Stimulated activated CD8-positive, alpha-beta memory T cell treated with anti-CD3 and anti-CD28 coated beads, Interleukin-15, amount 100 ng/mL, for 24 hours (primary cell): ENCODE results near the gene MMD.
"Not testable (repeated sequence)": the region's sequence is repeated elsewhere in the genome, so short reads cannot be mapped to it uniquely, and the experiment has no call there.

ENCODE experiments used
- DNase-seq: peaks from one replicate; pipeline ENCODE4 v3.0.0-alpha.2; 2020; ENCODE audit warnings: low read depth

MMD gene

DNA sequence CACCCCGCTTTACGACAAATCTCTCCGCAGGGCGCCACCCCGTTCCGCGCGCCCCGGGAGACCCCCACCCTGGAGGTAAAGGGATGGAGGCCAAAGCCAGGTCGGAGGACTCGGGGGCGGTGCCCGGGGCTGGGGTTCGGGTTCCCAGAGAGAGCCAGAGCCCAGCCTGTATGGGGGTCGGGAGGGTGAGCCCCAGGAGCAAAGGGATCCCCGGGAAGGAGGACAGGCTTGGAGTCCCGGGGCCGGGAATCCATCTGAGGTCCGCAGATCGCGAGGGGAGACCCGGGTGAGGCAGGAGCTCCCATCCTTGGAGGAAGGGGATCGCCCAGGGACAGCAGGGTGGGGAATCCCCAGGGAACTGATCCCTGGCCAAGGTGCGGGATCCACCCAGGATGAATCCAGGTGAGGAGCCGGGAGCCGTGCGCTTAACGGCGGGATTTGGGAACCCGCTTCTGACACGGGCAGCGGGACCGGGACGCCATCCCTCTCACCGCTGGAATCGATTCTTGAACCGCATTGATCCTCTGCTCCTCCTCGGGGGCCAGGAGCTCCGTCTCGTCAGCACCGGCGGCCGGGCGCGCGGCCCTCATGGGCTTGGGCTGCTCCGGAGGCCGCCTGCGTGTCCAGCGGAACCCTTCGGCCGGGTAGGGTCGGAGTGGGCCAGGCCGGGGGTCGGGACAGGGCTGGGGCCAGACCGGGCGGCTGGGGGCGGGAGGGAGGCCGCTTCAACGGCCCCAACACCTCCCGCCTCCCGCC, at the start of gene MMD:
Gene MMD, minus strand, starts transcription at position 657 of the 756 bp plus-strand sequence. Its CDS starts 140 bp downstream, at position 517.
- no peak for DNase-seq

DNA sequence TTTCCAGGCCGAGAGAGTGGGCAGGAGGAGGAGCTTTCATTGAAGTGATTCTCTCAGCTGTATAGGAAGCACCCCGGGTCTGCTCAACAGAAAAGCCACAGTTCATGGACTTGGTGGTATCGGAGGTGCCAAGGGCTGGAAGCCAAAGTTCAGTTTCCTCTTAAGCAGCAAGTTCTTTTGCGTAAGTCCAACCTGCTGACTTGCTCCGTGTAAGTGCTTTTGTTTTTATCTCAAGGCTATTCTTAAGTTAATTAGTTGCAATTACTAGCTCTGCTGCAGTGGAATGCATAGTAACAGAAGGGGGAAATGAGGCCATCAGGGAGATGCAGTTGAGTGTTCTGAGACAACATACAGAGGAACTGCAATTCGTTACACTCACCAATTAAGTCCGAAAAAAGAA, 45.0 kb upstream of the MMD start:
- DNase-seq, result no peak

DNA sequence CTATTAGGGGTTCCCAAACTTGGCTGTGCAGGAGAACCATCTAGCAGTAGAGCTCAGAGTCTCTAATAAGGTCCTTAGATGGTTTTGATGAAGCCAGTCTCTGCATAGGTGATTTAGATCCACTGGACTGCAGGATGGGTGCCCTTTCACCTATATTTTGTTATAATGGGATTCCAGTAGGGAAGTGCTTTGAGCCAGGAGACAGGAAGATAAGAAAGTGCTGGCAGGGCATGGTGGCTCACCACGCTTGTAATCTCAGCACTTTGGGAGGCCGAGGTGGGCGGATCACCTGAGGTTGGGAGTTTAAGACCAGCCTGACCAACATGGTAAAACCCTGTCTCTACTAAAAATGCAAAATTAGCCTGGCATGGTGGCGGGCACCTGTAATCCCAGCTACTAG, 44.1 kb upstream of the MMD start:
- not testable (repeated sequence) for DNase-seq

GRCh38 chr17:55463600-55463999, 42.0 kb upstream of the MMD start:
- no peak for DNase-seq

- DNase-seq, result no peak
These were observed 41.1 kb upstream of the MMD start for GRCh38 chr17:55462711-55463110.

GRCh38 chr17:55462234-55462633, 40.6 kb upstream of the MMD start:
- DNase-seq, result no peak

GRCh38 chr17:55458978-55459377, 37.3 kb upstream of the MMD start:
- peak; percentile 6 for DNase-seq

DNA sequence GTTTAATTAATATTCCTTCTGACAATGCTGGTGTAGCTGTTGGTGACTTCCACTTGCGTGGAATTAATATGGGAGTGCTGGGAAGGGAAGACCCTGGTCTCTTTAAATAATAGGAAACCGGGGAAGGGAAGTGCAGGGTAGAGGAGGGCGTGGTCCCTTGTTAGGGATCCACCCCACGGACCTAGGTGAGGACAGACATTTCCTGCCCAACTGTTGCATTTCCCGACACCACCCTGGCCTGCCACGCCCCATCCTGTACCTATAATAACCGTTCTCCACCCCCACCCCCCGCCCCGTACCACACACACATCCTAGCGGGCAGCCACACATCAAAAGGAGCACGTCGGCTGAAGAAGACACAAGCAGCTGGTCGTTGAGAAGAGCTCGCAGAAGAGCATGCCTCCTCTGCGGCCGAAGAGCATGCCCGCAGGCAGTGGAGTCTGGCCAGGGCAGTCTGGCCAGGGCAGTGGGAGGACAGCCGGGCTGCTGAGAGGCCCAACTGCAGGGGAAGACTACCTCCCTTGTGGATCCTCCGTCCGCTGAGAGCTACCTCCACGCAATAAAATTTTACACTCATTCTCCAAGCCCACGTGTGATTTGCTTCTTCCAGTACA, 36.8 kb upstream of the MMD start:
- DNase-seq, result no peak

DNA sequence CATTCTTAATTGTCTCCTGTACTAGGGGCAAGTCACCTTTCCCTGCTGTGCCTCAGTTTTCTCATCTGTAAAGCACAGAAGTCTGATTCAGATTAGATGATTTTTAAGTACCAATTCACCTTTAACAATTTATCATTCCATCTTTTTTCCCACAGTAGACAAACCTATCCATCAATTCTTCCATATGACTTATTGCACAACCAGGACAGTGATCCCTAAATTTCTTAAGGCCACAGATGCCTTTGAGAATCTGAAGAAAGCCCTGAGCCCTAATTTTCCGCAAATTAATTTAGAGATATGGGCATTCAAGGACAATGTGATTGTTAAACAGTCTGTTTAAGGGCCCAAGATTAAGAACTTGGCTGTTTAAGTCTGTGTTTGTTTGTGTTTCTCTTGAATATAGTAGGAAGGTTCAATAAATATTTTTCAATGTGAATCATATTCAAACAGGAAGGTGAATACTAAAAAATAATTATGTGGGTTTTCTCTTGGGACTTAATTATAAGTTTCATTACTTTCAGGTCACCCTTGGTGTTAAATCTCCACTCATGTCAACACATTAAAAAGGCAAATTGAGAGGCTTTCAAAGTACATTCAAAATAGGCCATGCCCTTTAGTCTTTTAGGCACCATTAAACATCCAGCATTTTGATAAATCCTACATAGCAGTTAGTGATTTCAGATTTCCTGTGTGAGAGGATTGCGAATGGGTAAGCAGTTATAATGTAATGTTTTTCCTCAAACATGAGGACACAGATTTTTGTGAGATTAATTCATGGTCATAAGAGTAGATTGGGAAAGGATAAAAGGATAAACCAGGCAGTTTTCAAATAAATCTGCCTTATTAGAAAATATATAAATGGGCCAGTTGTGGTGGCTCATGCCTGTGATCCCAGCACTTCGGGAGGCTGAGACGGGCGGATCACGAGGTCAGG, 34.9 kb upstream of the MMD start:
- no peak for DNase-seq

- no peak for DNase-seq
These were observed 33.4 kb upstream of the MMD start for GRCh38 chr17:55454906-55455474.

DNA sequence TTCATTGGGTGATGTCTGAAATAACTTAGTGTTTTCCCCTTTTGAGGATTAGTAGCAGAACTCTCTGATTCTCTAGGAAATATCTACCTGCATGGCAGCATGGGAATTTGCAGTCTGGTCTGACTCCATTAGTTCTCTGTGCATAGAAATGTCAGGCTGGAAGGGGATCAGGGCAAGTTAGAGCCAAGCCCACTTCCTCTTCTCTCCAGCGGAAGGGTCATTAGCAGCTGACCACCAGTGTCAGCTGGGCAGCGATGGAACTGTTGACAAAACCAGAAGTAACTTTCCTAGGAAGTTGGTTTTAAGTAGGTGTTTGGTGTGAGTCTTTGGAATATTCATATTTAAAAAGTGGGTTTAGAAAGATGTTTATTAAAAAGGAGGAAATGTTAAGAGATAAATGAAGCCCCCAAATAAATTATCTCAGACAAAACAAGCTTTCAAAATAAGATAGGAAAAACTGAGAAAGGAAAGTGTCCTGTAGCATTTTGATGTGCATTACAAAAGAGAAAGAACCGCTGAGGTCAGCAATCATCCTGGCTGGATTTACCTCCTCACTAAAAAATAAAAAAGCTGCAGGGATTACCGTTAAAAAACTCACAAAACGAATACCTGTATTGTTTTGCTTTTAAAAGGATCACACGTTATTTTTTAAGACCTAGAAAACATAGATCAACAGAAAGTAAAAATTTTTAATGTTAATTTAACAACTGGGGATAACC, 32.4 kb upstream of the MMD start:
- no peak for DNase-seq

DNA sequence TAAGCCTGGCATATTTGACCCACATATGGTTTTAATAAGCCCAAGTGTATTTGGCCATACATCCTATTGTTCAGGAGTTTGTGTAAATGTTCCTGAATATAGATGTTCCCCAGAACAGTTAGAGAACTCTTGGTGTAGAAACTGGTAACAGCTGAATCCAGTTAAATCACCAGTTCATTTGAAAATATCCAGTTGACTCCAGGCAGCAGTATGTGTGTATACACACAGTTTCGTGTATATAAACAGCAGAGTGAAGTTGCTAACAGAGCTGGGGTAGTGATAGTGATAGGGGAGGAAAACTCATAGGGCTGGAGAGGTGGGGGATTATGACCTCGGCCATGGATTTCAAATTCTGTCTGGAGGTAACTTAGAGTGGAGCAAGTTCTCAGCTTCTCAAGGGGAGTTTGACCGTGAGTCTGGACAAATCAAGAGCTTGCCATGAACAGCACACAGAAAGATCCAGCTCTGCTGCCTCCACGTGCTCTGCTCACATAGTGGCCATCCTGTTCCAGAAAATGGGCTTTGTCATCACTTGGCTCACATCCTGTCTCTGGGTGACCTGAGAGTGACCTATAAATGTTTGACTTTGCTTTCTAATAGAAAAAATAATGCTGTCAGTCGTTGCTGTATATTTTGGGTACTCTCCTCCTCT, 30.6 kb upstream of the MMD start:
- DNase-seq, result no peak

- no peak for DNase-seq
These were observed 30.1 kb upstream of the MMD start for GRCh38 chr17:55451758-55452138.

- DNase-seq, result no peak
These were observed 29.6 kb upstream of the MMD start for GRCh38 chr17:55451203-55451641.

DNA sequence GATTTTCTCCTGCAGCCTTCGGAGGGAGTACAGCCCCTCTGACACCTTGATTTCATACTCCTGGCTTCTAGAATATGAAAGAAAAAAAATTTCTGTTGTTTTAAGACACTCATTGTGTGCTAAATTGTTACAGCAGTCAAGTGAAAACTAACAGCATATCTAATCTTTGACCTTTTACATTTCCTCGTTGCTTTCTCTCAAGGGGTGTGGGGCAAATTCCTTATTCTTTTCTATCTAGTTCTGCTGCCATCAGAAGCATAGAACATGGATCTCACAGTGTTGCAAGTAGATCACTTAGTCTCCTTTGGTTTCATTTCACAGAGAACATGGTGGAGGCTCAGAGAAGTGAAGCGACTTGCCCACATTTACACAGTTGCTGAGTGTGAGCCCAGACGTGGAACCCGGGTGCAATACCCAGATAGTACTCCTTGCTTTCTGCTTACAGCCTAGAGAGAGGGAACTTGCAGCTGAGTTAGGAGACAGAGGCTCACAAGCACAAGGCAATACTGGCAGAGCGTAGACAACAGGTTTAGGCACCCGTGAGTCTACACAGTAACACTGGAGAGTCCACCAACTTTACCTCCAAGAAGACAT, 28.7 kb upstream of the MMD start:
- DNase-seq, result no peak

DNA sequence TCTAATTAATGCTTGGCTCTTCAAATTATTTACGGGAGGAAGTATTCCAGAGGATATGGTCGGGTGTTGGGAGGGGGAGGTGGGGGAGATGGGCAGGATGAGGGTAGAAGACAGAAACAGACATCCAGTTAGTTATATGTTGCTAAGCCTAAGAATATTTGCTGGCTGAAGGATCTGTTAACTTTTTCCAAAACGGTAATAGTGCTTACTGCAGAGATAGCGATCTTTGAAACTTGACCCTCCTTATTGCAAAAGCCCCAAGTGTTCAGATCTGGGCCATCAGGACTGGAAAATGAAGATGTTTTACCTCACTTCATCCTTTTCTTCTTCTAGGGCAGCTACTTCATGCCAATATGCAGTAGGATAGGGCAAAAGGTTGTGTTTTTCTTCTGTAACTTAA, 27.0 kb upstream of the MMD start:
- DNase-seq, result no peak

- DNase-seq, result no peak
These were observed 25.1 kb upstream of the MMD start for GRCh38 chr17:55446581-55447205.

DNA sequence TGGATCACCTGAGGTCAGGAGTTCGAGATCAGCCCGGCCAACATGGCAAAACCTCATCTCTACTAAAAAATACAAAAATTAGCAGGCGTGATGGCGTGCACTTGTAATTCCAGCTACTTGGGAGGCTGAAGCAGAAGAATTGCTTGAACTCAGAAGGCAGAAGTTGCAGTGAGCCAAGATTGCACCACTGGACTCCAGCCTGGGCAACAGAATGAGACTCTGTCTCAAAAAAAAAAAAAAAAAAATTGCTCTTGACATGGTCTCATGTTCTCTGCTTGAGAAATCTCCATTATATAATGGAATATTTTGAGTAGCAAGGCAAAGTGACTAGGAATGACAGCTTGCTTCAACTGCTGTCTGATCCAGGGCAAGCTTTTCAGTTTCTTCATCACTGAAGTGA, 24.4 kb upstream of the MMD start:
- DNase-seq, result not testable (repeated sequence)

GRCh38 chr17:55444471-55445441, 23.1 kb upstream of the MMD start:
- DNase-seq, result no peak
